ENCODE data around the gene OR1D2.
"Not testable (repeated sequence)": the region's sequence is repeated elsewhere in the genome, so short reads cannot be mapped to it uniquely, and the experiment has no call there.

- not testable (repeated sequence) for TF ChIP-seq POLR2AphosphoS5 (IDR thresholded peaks at IDR 0.05; ENCODE audit: insufficient read depth in 1 of 2, low read depth in 1 of 2); CTCF (IDR thresholded peaks at IDR 0.05); POLR2A (IDR thresholded peaks at IDR 0.05)
Measured at GRCh38 chr17:3063507-3063906, 40.7 kb downstream of the OR1D2 start, which contains the start of gene OR1D5.

Measured in vagina (tissue), 2 donors.